NCI-H82 (cell line): ENCODE measurements around the gene IP6K1.
"Not testable (repeated sequence)": the region's sequence is repeated elsewhere in the genome, so short reads cannot be mapped to it uniquely, and the experiment has no call there.

ENCODE experiments used
- DNase-seq: peaks from one replicate; lab custom pipeline; 2025; lab: John Stamatoyannopoulos, UW

Gene IP6K1

DNA sequence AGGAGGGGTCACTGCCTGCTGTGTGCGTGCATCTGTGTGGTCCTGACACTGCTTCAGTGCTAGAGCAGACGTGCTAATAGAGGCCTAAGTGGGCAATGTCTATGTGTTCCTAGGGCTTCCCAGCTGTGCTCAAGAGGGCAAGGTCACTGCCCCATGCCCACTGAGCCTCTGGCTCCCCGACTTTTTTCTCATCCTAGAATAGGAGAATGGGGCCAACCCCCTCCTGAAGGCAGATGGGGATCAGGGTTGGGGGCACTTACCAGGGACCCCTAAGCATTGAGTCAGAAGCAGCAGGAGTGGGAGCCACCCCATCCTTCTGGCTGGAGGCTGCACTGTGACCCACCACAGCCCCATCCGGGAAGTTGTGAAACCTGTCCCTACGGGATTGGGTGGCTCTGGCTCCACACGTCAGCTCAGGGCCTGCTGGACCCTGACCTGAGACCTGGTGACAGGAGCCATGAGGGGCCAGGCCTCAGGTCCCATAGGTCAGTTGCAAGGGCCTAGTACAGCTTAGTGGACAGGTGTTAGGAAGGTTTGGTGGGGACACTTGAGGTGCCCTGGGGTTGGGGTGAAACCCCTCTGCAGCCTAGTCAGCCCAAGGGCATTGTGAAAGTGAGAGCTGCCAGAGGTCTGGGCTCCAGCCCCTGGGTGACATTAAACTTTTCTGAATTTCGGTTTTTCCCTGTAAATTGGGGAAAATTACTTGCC lies 97.8 kb downstream of the IP6K1 start:
- not testable (repeated sequence) for DNase-seq

DNA sequence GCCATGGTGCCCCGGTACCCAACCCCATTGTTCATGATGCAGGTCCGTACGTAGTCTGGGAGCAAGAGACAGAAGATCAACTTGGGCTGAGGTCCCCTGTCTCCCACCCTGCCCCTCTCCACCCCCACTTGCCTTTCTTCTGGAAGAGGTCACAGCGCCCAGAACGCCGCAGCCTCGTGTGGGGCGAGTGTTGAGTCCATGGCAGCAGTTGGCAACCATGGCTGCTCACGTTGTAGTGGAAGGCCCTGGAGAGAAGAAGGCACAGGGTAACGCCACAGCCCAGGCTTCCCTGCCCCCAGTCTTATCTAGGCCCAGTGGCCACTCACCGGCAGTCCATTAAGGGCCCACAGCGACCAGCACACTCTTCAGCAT lies 98.9 kb downstream of the IP6K1 start:
- not testable (repeated sequence) for DNase-seq

DNA sequence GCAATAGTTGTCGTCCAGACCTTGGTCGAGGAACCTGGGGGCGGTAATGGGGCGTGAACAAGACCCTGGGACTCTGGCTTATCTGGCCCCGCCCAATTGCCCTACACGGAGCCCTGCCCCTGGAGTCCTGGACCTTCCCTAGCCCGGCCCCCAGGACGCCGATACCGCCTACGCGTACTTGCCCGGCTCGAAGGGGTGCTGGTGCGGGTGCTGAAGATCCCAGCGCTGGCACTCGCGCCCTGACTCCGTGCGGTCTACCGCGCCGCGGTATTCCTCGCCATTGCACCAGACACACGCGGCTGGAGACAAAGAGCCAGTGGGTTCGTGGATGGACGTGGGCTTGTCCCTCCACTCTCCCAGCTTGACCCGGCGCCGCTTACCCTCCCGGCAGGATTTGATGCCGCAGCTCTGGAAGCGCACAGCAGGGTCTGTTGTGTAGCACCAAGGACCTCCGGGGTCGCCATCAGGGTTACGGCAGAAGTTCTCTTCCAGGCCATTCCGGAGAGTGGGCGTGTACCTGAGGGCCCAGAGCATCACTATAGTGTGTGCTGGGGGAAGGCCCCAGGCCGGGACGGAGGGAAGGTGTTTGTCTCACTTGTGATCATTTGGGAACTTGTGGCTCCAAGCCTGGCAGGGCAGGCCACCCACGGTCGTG lies 99.4 kb downstream of the IP6K1 start:
- not testable (repeated sequence) for DNase-seq

DNA sequence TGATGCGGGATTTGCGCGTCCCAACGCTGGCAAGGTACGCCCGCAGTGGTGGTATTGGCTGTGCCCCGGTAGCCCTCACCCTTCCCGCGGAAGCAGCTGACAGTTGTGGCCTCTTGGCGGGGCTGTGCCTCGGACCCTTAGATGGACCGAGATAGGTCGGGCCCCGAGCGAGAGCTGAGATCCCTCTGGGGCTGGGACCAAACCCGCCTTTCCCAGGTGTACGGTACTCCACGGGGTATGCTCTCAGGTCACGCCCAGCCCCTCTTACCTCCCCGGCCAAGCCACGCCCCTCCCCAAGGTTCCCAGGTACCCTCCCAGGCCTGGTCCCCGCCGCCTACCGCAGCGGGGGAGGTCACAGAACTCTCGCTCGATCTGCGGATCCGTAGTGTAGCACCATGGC lies 100.0 kb downstream of the IP6K1 start:
- not testable (repeated sequence) for DNase-seq

DNA sequence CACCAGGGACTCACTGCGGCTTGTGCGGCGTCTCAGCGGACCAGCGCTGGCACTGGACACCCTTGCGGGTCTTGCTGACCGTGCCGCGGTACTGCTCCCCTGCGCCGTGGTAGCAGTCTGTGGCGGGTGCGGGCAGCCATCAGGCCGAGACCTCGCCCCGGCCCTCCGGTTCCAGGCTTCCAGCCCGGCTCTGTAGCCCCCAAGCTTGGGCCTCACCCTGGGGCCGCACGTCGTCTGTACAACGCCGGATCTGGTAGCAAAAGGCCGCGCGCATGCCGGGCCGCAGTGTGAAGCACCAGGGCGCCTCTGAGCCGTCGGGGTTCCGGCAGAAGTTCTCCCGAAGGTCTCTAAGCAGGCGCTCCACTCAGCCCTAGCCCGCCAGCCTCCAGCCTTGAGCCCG lies 100.5 kb downstream of the IP6K1 start:
- DNase-seq = not testable (repeated sequence)

DNA sequence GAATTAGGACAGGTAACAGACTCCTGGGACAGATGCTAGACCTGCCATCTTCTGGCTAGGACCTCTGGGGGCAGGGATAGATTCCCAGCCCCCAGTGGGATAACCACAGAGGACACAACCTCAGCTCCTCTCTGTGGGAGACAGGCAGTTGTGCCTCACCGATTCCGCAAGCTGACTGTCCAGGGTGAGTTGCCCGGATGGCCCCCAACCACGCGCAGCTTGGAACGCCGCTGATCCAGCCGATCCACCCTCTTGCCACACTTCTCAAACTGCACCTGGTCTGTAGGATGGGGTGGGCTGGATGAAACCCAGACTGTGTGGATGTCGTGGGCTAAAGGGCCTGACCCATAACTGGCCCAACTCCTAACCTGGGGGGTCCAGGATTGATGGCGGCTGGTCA lies 101.2 kb downstream of the IP6K1 start:
- not testable (repeated sequence) for DNase-seq

DNA sequence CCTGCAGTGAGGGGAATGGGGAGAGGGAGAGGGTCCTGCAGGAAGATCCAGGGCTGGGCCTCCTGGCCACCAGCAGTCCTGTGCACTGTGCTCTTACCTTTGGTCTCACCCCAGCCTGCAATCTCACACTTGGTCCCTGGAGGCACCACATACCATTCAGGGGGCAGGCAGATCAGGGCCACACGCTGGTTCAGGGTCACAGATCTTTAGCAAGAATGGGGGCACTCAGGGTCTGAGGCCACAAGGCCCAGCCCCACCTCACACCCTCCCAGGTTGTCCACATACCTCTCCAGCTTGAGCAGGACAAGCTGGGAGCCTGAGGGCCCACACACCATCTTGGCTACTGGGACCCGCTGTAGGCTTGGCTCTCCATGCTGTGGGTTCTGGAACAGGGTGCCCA lies 101.9 kb downstream of the IP6K1 start:
- not testable (repeated sequence) for DNase-seq

DNA sequence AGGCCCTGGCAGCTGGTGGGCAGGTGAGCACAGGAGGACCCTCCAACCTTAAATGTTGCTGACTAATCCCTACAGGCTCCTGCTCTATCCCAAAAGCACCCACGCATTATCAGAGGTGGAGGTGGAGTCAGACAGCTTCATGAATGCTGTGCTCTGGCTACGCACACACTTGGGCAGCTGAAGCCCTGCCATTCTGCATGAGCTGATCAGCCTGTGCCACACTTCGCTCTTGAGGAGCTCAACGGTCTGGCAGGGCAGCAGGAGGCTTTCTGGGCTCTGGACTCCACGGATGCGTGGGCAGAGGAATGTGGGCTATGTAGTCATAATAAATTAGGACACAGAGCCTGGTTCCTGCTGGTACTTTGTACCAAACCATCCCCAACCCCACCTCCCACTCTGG lies 103.2 kb downstream of the IP6K1 start:
- no peak for DNase-seq

DNA sequence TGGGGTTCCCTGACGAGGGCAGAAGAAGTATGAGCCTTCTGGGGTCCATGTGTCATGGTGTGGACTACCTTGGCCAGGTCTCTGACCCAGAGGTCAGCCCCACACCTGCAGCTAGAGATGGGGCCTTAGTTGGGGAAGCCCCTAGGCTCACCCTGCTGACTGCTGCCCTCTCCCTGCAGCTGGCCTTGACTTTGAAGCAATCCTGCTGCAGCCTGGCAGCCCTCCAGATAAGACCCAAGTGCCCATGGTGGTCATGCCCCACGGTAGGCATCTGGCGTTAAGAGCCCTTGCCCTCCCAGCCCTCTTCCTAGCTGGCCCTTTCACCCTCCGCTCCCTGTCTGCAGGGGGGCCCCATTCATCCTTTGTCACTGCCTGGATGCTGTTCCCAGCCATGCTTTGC lies 104.8 kb downstream of the IP6K1 start:
- DNase-seq = no peak

DNA sequence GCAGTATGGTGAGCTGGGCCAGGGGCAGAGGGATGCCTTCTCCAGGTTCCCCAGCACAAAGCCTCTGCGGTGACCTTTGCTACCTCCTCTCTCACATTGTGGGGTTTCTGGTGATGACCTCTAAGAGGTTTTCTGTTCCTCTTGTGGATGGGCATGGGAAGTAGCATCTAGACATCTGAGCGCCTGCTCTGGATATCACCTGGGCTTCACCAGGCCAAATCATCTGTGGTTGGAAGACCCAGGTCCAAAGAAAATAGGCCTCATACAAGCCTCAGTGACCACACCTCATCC lies 105.2 kb downstream of the IP6K1 start:
- no peak for DNase-seq

DNA sequence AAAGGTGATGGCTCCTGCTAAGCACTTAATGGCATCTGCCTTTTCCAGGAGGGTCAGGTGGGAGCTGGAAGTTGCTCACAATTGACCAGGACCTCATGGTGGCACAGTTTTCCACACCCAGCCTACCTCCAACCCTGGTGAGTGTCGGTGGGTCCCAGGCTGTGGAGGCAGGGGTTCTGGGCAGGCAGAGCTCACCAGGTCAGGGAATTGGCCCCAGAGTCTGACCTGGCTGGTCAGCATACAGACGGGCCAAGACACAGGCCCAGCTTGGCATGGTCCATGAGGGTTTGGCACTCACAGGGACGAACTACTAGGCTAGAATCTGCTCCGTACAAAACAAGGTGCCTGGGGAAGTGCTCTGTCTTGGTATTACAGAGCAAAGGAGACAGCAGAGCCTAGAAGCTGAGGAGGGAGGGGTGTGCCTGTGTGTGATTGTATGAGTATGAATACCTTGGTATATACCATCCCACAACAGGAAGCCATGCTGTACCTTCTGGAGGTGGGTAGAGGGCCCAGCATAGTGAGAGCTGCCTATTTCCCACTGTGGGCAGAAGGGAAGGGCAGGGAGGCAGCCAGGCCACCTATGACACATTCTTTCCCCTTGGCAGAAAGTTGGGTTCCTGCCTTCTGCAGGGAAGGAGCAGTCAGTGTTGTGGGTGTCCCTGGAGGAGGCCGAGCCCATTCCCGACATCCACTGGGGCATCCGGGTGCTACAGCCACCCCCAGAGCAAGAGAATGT lies 105.7 kb downstream of the IP6K1 start:
- no peak for DNase-seq

DNA sequence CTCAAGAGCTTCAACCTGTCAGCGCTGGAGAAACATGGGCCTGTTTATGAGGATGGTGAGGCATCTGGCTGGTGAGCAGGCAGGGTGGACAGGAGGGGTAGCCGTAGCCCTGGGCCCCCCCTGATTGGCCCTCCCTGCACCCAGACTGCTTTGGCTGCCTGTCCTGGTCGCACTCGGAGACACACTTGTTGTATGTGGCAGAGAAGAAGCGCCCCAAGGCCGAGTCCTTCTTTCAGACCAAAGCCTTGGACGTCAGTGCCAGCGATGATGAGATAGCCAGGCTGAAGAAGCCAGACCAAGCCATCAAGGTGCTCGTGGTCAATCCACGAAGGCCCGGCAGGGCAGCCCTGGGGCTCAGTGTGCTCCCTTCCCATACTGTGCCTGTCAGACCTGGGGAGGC lies 110.4 kb downstream of the IP6K1 start:
- DNase-seq = no peak

DNA sequence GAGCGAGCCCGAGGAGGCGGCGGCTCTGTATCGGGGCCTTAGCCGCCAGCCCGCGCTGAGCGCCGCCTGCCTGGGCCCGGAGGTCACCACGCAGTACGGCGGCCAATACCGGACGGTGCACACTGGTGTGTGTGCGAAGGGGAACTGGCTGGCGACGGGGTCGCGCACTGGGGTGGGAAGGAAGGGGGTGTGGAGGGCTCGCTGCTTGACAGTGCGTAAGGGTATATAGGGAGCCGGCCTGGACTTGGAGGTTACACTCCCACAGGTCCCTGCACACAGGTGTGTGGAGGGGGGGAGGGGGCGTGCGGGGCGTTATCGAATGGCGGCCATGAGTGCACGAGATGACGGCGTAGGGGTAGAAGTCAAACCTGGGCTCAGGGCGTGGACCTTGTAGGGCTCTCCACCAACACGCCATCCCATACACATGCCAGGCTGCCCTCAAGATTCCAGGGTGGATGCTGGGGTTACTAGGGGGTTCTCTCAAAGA lies 111.8 kb downstream of the IP6K1 start:
- DNase-seq = no peak
